Esophagus squamous epithelium (tissue), 4 donors: ENCODE results near the gene ULBP3.
A peak's percentile ranks its signal among the peaks of the same experiment; 100 is the strongest.

Source experiments
- POLR2A ChIP-seq, 4 donors: fragments of 450-650 bp; IDR thresholded peaks; one replicate each; pipeline ENCODE4 v1.6.1; 2017; ENCODE audit warnings: antibody characterized with exemption in 4 of 4, mild to moderate bottlenecking in 4 of 4, moderate library complexity in 3 of 4
- TF ChIP-seq, protein P1 (sequence below), 6 experiments: fragments of 450-650 bp in 4 of 6; fragments of 200-600 bp in 2 of 6; sonication (generic) in 2 of 6; IDR thresholded peaks; one replicate each; pipeline ENCODE4 v1.5.1; 2016 to 2019; ENCODE audit warnings: antibody characterized with exemption in 6 of 6, mild to moderate bottlenecking in 4 of 6, moderate library complexity in 4 of 6

- TF ChIP-seq, protein P1, sequence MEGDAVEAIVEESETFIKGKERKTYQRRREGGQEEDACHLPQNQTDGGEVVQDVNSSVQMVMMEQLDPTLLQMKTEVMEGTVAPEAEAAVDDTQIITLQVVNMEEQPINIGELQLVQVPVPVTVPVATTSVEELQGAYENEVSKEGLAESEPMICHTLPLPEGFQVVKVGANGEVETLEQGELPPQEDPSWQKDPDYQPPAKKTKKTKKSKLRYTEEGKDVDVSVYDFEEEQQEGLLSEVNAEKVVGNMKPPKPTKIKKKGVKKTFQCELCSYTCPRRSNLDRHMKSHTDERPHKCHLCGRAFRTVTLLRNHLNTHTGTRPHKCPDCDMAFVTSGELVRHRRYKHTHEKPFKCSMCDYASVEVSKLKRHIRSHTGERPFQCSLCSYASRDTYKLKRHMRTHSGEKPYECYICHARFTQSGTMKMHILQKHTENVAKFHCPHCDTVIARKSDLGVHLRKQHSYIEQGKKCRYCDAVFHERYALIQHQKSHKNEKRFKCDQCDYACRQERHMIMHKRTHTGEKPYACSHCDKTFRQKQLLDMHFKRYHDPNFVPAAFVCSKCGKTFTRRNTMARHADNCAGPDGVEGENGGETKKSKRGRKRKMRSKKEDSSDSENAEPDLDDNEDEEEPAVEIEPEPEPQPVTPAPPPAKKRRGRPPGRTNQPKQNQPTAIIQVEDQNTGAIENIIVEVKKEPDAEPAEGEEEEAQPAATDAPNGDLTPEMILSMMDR (IDR thresholded peaks at IDR 0.05), result peak in 5 of 6 experiments; percentile 31 to 61 (median 43)
- peak in 2 of 4 donors; percentile 40 to 63 for TF ChIP-seq POLR2A (IDR thresholded peaks at IDR 0.05)
Observed at GRCh38 chr6:150068720-150069648, at the start of gene ULBP3.
